GM12878 (cell line): Measurements from ENCODE around the gene MAGT1. TPM values are rescaled to one million over a fixed set of nuclear protein-coding genes. Genes with fewer than 3 reads are reported as not detected.
A peak's percentile ranks its signal among the peaks of the same experiment; 100 is the strongest.

ENCODE experiments used
- ATAC-seq: fragments of 200-7000 bp; cut with Tn5 transposase; 3 replicates; pipeline ENCODE4 v1.9.1; 2020; ENCODE audit warnings: mild to moderate bottlenecking, moderate library complexity
- BruUV-seq: library from RNA; stranded (reverse); fragments of 400-500 nt; replicated peaks from 2 replicates; lab custom pipeline; 2021; lab: Mats Ljungman, UMichigan
- CTCF ChIA-PET: fragments of 300-600 bp; sonication (Branson Sonifier 250); formaldehyde crosslinking; extraction: SDS; loops from one replicate; lab custom pipeline; 2021; ENCODE audit warnings: inconsistent platforms; lab: Yijun Ruan, JAX
- POLR2A ChIA-PET: fragments of 350-600 bp; formaldehyde crosslinking; extraction: SDS; loops from one replicate; lab custom pipeline; 2021; ENCODE audit warnings: inconsistent platforms; lab: Charles Lee
- RAD21 ChIA-PET: fragments of 300-600 bp; sonication (Branson Sonifier 250); formaldehyde crosslinking; loops from one replicate; lab custom pipeline; 2023; ENCODE audit warnings: antibody characterized with exemption; ENCODE audit not compliant: unreplicated experiment; lab: Charles Lee
- SMC1A ChIA-PET: fragments of 300-600 bp; sonication (Branson Sonifier 250); formaldehyde crosslinking; loops from one replicate; lab custom pipeline; 2023; ENCODE audit not compliant: unreplicated experiment, uncharacterized antibody; lab: Charles Lee
- DNase-seq: peaks from one replicate; pipeline ENCODE4 v3.0.0-alpha.2; 2011; ENCODE audit warnings: low read depth, low spot score
- FAIRE-seq: peaks from 3 replicates; lab custom pipeline; 2011; peaks lifted over from hg19 to GRCh38; lab: Jason Lieb, UNC
- H2AFZ ChIP-seq: 2 replicates; pipeline ENCODE4 v1.6.0; 2011; ENCODE audit warnings: low read depth, low read length, control low read depth; ENCODE audit not compliant: control insufficient read depth
- H3K27ac ChIP-seq: 2 replicates; pipeline ENCODE4 v1.5.1; 2011; ENCODE audit warnings: control low read depth; ENCODE audit not compliant: control insufficient read depth, insufficient read depth
- H3K27me3 ChIP-seq, 2 experiments: replicated peaks in 1 of 2; 2 replicates each; pipeline versions ENCODE4 v1.6.0 to v1.6.1; 2011; ENCODE audit warnings: low read length in 1 of 2; ENCODE audit not compliant: control insufficient read depth in 2 of 2, insufficient read depth in 2 of 2
- H3K36me3 ChIP-seq, 2 experiments: 2 replicates each; pipeline ENCODE4 v1.5.1; 2011; ENCODE audit warnings: low read length in 1 of 2; ENCODE audit not compliant: control insufficient read depth in 2 of 2, insufficient read depth in 2 of 2
- H3K4me1 ChIP-seq: 2 replicates; pipeline ENCODE4 v1.6.1; 2011; ENCODE audit warnings: mild to moderate bottlenecking, low read length, moderate library complexity, mixed read lengths; ENCODE audit not compliant: control insufficient read depth, insufficient read depth
- H3K4me2 ChIP-seq: 2 replicates; pipeline ENCODE4 v1.6.0; 2011; ENCODE audit warnings: control low read depth; ENCODE audit not compliant: control insufficient read depth, insufficient read depth
- H3K4me3 ChIP-seq: fragments of 200-600 bp; sonication (generic); 2 replicates; pipeline ENCODE4 v1.5.1; 2016
- H3K79me2 ChIP-seq: 2 replicates; pipeline ENCODE4 v1.6.0; 2011; ENCODE audit warnings: low read length; ENCODE audit not compliant: control insufficient read depth, insufficient read depth
- H3K9ac ChIP-seq: 2 replicates; pipeline ENCODE4 v1.8.0; 2011; ENCODE audit warnings: low read length, control low read depth, mixed read lengths; ENCODE audit not compliant: control insufficient read depth, insufficient read depth
- H3K9me3 ChIP-seq: replicated peaks from 3 replicates; pipeline ENCODE4 v1.5.1; 2011; ENCODE audit warnings: mild to moderate bottlenecking, low read length; ENCODE audit not compliant: control insufficient read depth, insufficient read depth
- H4K20me1 ChIP-seq: 2 replicates; pipeline ENCODE4 v1.6.0; 2011; ENCODE audit not compliant: control insufficient read depth, insufficient read depth
- CREB1 ChIP-seq: IDR thresholded peaks from 2 replicates; pipeline ENCODE4 v1.6.1; 2012; ENCODE audit warnings: low read depth, mild to moderate bottlenecking, inconsistent platforms
- HCFC1 ChIP-seq: fragments of 150-350 bp; IDR thresholded peaks from 2 replicates; pipeline ENCODE4 v1.6.1; 2014; ENCODE audit warnings: low read length
- MAX ChIP-seq: IDR thresholded peaks from 2 replicates; pipeline ENCODE4 v1.6.1; 2012; ENCODE audit warnings: low read depth, low read length, improper control_type of control experiment
- MEF2A ChIP-seq: IDR thresholded peaks from 2 replicates; pipeline ENCODE4 v1.6.1; 2011; ENCODE audit warnings: low read depth, mild to moderate bottlenecking, low read length, moderate library complexity; ENCODE audit not compliant: insufficient read depth
- MYC ChIP-seq: IDR thresholded peaks from 2 replicates; pipeline ENCODE4 v1.6.1; 2011; ENCODE audit warnings: mild to moderate bottlenecking, low read length, moderate library complexity, inconsistent platforms; ENCODE audit not compliant: insufficient read depth, insufficient replicate concordance, insufficient read length, severe bottlenecking
- NFYB ChIP-seq: IDR thresholded peaks from 2 replicates; pipeline ENCODE4 v1.6.1; 2011; ENCODE audit warnings: low read depth, mild to moderate bottlenecking, low read length, improper control_type of control experiment, moderate library complexity; ENCODE audit not compliant: insufficient read depth
- POU2F2 ChIP-seq: IDR thresholded peaks from 3 replicates; pipeline ENCODE4 v1.6.1; 2011; ENCODE audit warnings: low read depth, mild to moderate bottlenecking, low read length, borderline replicate concordance
- SMARCA5 ChIP-seq: fragments of 450-650 bp; IDR thresholded peaks from 2 replicates; pipeline ENCODE4 v1.6.1; 2017; ENCODE audit warnings: mild to moderate bottlenecking
- ZNF207 ChIP-seq: fragments of 450-650 bp; IDR thresholded peaks from 2 replicates; pipeline ENCODE4 v1.6.1; 2014; ENCODE audit warnings: antibody characterized with exemption, mild to moderate bottlenecking, borderline replicate concordance
- ZNF687 ChIP-seq: fragments of 450-650 bp; IDR thresholded peaks from 2 replicates; pipeline ENCODE4 v1.6.1; 2017; ENCODE audit warnings: mild to moderate bottlenecking, moderate library complexity
- WGBS: methylation state at CpG from one replicate; pipeline ENCODE4 v1.1.6; 2016; ENCODE audit warnings: low lambda C conversion rate; ENCODE audit not compliant: insufficient replicate concordance, insufficient coverage; ENCODE audit errors: missing lambda C conversion rate; 5-methylcytosine and 5-hydroxymethylcytosine counted together
- in situ Hi-C: fragments of 300-500 bp; cut with MboI; formaldehyde crosslinking; loops from 9 replicates; pipeline ENCODE4 v1.14.3; 2018; ENCODE audit warnings: mixed read lengths
- intact Hi-C: fragments of 100-400 bp; cut with micrococcal nuclease; formaldehyde crosslinking; loops from one replicate; pipeline ENCODE4 v1.14.2; 2022; ENCODE audit not compliant: unreplicated experiment
- polyA plus RNA-seq, 11 experiments: library from polyadenylated mRNA; depleted of rRNA in 4 of 11; unstranded in 6 of 11; stranded (reverse) in 5 of 11; fragments of >200 nt; fragmentation: Nextera tagmentation in 4 of 11; fragmentation: Illumina TruSeq in 1 of 11; extraction: Ambion mirVana in 4 of 11; extraction: Trizol in 1 of 11; gene quantifications; 1 replicate in 1 of 11; 2 replicates in 10 of 11; pipeline versions ENCODE4 v1.2.1 to v1.2.3, GENCODE V29; 2011 to 2016; ENCODE audit warnings: inconsistent platforms in 2 of 11, missing spikeins in 2 of 11, low read depth in 1 of 11
- total RNA-seq, 4 experiments: library from RNA; depleted of rRNA in 3 of 4; stranded (reverse); fragments of >200 nt in 3 of 4; fragmentation: Illumina TruSeq in 1 of 4; extraction: Trizol in 1 of 4; gene quantifications; 2 replicates each; pipeline versions ENCODE4 v1.2.1 to v1.2.3, GENCODE V29; 2013 to 2021

Gene MAGT1
- total and polyA plus RNA-seq, 10 of the 15 experiments (the other 5 are each of a cell fraction or from before 2014, with no cell fraction given), result 28.0 to 59.1 (median 47.9) TPM

- ATAC-seq, result peak; percentile 7; the same call in 2 of the 3 replicates
- no peaks in the 10 kb centered on the region for H3K4me1 ChIP-seq
- RAD21 ChIA-PET, result interaction anchor here (0.6 to 2.5 kb wide), 5 partner anchors 19 to 174 kb away, joined by 3 to 12 read pairs (median 6); partner anchors contain the start of gene COX7B
- H3K27ac ChIP-seq, result peak overlapping the region; percentile 17; the same call in 1 of the 2 replicates
- TF ChIP-seq MYC (no peak), POU2F2 (no peak)
- TF ChIP-seq, all 136 proteins: peak for 0
- ChIA-PET POLR2A (interaction anchor here (0.7 to 1.0 kb wide), 2 partner anchors 25 to 146 kb away, joined by 4 to 5 read pairs; no protein-coding TSS in a partner anchor), CTCF (interaction anchor here (0.9 to 4.6 kb wide), 3 partner anchors 20 to 111 kb away, joined by 3 to 22 read pairs (median 3); partner anchors contain the start of gene COX7B), SMC1A (interaction anchor here (0.6 to 2.0 kb wide), 6 partner anchors 8 to 443 kb away, joined by 3 to 9 read pairs (median 5); partner anchors contain the start of genes ATP7A and COX7B)
- Histone ChIP-seq H3K4me3 (no peak overlapping the region), H3K36me3 (no peaks in the 10 kb centered on the region), H3K27me3 (no peaks in the 10 kb centered on the region), H2AFZ (no peak overlapping the region), H4K20me1 (no peaks in the 10 kb centered on the region), H3K9me3 (no peaks in the 10 kb centered on the region), H3K4me2 (no peak overlapping the region), H3K9ac (no peak overlapping the region), H3K79me2 (peaks cover 33% of the 10 kb centered on the region)
- intact Hi-C loops, result no loop called here
- in situ Hi-C loops, result no loop called here
- BruUV-seq, result no TSS peak
- DNase-seq (no peak), FAIRE-seq (no peak)
- WGBS, result 31% methylated on average over 3 of the region's 3 CpGs
Measured at GRCh38 chrX:77918568-77918967, 23.3 kb upstream of the MAGT1 start.

GRCh38 chrX:77917294-77917933 is 22.2 kb upstream of the MAGT1 start:
- 10% methylated on average over 2 of the region's 2 CpGs for WGBS
- peak overlapping the region; percentile 48 for H3K4me3 ChIP-seq

More at GRCh38 chrX:77917294-77917933, 22.2 kb upstream of the MAGT1 start:
- Histone ChIP-seq H3K9ac (peak overlapping the region; percentile 42), H2AFZ (peak overlapping the region; percentile 39), H3K9me3 (no peaks in the 10 kb centered on the region), H3K4me1 (no peaks in the 10 kb centered on the region), H4K20me1 (no peaks in the 10 kb centered on the region), H3K79me2 (peaks cover 41% of the 10 kb centered on the region), H3K36me3 (no peaks in the 10 kb centered on the region), H3K4me2 (peak overlapping the region; percentile 14), H3K27me3 (no peaks in the 10 kb centered on the region), H3K27ac (peak overlapping the region; percentile 64)
- DNase-seq (no peak), FAIRE-seq (peak; percentile 56), ATAC-seq (peak; percentile 76)
- CTCF ChIA-PET, result interaction anchor here (0.7 to 4.6 kb wide), 4 partner anchors 18 to 108 kb away, joined by 3 to 22 read pairs (median 4); partner anchors contain the start of gene COX7B
- BruUV-seq, result no TSS peak
- in situ Hi-C loops (no loop called here), intact Hi-C loops (no loop called here)
- SMC1A ChIA-PET, result interaction anchor here (0.6 to 1.9 kb wide), 7 partner anchors 7 to 184 kb away, joined by 3 to 9 read pairs (median 3); partner anchors contain the start of genes ATP7A and COX7B
- TF ChIP-seq CREB1 (no peak), ZNF687 (peak; percentile 41; the same call in 1 of the 2 replicates), SMARCA5 (no peak), HCFC1 (no peak), MAX (no peak), ZNF207 (no peak), MEF2A (no peak), NFYB (peak; percentile 41; the same call in 1 of the 2 replicates)
- POLR2A ChIA-PET, result interaction anchor here (1.0 to 2.6 kb wide), 3 partner anchors 22 to 147 kb away, joined by 3 to 9 read pairs (median 4); partner anchors contain the start of gene MAGT1
- RAD21 ChIA-PET, result interaction anchor here (0.9 to 2.5 kb wide), 6 partner anchors 18 to 175 kb away, joined by 3 to 12 read pairs (median 4); partner anchors contain the start of gene COX7B
